HG02642 (cell line): ENCODE results near the gene SPSB4.
"Not testable (repeated sequence)": the region's sequence is repeated elsewhere in the genome, so short reads cannot be mapped to it uniquely, and the experiment has no call there.

ENCODE experiments used
- ATAC-seq: cut with Tn5 transposase; IDR thresholded peaks from one replicate; pipeline ENCODE4 v1.9.1; 2021; ENCODE audit warnings: mild to moderate bottlenecking; ENCODE audit not compliant: unreplicated experiment, poor library complexity

SPSB4 gene

DNA sequence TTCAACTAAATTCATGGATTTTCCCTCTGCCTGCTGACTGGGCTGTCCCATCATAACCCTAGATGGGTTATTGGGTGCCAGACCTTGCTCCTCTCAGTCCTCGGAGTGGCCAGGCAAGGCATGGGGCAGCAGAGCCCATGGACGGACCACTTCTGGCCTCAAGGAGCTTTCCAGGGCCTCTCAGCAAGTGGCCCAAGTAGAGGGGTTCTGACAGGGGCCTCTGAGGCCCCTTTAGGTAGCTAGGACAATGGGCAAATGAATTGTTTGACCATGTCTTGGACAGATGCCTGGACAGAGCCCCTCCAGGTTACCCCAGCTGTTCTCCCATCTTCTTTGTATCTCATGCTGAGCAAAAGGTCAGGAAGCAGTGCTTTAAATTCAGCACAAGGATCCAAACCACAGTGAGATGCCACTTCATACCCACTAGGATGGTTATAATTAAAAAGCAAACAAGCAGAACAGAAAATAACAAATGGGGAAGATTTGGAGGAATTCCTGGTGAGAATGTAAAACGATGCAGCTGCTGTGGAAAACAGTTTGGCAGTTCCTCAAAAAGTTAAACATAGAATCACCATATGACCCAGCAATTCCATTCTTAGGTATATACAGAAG lies 61.6 kb downstream of the SPSB4 start:
- ATAC-seq, result no peak

DNA sequence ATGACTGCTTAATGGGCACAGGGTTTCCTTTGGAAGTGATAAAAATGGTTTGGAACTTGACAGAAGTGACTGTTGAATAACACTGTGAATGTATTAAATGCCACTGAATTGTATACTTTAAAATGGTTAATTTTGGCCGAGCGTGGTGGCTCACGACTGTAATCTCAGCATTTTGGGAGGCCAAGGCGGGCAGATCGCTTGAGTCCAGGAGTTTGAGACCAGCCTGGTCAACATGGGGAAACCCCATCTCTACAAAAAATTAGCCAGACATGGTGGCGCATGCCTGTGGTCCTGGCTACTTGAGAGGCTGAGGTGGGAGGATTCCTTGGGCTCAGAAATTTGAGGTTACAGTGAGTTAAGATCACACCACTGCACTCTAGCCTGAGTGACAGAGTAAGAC lies 62.5 kb downstream of the SPSB4 start:
- not testable (repeated sequence) for ATAC-seq

DNA sequence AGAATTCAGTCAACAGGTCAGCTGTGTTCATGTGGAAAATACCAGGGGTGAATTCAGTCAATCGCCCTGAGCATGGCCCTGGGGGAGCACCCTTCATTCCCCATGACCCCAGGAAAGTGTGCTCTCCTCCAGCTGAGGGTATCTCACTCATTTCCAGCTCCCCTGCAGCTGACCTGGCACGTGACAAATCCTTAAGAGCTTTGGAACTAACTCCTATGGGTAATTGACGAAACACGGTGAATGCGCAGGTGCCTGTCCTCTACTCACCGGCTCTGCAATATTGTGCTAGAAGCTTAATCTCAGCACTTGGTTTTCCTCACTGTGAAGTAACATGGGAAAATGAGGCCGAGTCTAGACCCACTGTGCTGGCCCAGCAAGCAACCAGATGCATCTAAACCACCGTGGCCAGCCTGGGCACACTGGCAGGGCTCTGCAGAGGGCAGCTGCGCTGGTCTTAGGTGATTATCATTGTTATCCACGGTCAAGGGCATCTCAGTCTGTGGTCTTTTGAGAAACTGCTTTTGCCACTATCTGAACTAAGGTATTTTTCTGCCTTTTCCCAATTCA lies 63.1 kb downstream of the SPSB4 start:
- ATAC-seq, result no peak

DNA sequence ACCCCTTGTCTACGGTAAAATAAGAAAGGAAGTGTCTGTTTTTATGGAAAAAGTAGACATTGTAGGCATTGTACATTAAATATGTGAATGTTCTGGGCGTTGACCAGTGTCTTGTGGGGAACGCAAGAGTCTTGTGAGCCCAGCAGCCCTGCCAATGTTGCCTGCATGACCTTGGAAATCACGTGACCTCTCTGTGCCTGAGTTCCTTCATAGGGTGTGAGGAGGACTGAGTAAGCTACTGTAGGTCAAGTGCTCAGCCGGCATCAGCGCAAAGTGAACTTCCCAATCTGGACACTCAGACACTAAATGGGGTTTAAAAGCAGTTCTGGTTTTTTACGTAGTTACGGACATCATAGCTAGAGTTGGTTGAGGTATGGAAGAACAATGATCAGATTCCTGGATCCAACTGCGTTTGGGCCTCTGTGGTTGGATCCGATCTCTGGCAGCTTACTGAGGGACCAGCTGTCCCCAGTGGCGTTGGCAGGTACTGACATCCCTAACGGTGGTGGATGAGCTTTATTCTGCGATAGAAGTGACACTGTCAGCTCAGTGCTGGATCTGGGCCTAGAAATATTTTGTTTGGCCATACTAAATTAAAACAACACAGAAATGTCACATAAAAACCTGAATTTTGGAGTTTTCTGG lies 63.8 kb downstream of the SPSB4 start:
- no peak for ATAC-seq

DNA sequence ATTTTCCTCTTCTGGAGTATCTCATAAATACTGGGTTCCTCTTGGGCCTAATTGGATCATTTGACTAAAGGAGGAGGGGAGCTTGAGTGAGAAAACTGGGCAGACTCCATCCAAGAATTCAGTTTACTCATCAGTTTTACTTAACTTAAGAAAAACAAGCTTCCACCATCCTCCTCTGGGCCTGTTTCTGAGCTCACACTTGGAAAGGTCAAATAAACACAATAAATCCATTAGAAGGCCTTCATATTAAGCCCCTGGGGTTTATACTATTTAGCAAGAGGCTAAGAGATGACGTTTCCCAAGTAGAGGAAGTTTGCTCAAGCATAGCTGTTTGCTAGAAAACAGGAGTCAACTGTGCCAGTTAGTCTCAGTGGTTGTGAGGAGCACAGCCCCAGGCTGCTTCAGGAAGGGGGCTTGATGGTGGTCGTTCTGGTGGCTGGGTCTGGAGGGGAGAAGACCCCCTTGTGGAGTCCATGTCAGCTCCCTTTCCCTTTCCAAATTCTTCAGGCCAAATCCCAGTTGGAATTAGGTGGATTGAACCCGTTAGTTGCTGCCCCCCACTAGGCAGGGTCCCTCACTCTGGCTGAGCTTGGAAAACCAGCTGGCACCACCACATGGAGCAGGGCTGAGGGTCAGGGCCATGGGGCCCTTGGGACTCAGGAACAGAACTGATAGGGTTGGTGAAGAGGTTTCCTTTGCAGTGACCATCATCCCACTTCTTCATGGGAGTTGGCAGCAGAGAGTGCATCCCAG lies 64.8 kb downstream of the SPSB4 start:
- ATAC-seq, result no peak

DNA sequence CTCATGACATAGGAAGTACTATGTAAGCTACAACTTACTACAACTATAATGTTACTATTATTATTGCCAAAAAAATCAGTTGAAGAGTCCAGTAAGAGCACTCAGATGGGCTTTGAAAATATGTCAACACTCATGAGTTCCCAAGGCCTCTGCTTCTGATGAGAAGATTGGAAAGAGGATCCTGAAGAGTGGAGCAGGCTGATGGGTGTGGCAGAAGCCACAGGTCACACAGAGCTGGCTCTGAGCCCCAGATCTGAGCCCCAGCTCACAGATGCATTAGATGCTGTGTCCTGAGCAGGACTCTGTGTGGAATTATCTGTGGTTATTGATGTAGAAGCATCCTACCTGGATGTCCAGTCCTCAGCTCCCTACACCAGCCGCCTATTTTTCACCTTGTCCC lies 65.6 kb downstream of the SPSB4 start:
- no peak for ATAC-seq

DNA sequence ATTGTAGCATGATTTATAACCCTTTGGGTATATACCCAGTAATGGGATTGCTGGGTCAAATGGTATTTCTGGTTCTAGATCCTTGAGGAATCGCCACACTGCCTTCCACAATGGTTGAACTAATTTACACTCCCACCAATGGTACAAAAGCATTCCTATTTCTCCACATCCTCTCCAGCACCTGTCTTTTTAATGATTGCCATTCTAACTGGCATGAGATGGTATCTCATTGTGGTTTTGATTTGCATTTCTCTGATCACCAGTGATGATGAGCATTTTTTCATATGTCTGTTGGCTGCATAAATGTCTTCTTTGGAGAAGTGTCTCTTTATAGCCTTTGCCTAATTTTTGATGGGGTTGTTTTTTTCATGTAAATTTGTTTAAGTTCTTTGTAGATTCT lies 66.8 kb downstream of the SPSB4 start:
- ATAC-seq, result not testable (repeated sequence)

DNA sequence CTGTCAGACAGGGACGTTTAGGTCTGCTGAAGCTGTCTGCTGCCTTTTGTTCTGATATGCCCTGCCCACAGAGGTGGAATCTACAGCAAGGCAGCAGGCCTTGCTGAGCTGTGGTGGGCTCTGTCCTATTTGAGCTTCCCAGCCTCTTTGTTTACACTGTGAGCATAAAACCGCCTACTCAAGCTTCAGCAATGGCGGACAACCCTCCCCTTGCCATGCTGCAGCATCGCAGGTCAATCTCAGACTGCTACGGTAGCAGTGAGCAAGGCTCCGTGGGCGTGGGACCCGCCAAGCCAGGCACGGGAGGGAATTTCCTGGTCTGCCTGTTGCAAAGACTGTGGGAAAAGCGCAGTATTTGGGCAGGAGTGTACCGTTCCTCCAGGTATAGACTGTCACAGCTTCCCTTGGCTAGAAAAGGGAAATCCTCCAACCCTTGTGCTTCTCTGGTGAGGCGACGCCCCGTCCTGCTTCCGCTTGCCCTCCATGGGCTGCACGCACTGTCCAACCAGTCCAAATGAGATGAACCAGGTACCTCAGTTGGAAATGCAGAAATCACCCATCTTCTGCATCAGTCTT lies 71.4 kb downstream of the SPSB4 start:
- ATAC-seq, result no peak

DNA sequence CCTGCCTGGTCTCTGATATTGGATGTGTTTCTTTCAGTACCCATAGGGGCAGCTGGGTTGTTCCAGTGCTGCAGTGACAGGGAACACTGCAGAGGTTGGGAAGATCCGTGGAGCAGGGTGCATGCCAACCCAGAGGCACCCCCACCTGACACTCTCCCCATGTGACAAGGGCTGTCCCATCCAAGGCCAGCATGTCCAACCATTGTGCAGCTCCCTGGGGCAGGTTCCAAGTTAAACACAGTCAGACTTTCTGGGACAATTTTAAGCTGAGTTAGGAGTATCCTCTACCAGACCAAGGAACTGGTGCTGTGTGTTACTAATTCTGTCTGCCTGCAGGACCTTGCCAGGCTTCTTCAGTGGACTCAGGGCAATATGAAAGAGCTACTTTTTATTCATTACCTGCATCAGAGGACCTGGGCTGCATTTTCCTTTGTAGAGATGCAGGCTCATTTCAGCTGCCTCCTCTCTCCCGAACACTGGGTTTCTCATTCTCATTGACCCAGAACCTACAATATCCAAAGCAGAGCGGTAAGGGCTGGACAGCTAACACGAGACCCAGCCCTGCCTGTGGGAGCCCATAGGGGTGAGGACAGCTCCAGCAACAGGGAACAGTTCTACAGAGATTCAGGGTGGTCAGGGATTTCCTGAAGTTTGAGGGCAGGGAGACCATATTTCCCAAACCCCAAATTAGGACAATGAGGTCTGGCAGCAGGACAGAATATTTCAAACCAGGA lies 72.7 kb downstream of the SPSB4 start:
- no peak for ATAC-seq

DNA sequence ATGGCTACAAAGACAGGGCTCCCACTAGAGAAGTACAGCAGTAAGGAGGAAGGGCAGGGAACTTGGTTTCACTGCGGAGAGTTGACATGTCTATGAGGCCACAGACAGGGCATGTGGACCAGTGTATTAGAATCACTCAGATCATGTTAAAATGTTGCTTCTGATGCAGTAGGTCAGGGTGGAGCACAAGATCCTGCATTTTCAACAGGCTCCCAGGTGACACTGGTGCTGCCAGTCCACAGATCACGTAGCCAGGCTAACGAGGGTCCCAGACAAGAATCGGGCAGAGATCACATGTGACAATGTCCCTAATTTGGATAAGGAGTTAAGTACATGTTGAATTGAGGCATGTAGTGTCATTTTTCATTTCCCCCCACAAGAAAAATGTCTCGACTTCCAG lies 73.6 kb downstream of the SPSB4 start:
- ATAC-seq, result no peak

DNA sequence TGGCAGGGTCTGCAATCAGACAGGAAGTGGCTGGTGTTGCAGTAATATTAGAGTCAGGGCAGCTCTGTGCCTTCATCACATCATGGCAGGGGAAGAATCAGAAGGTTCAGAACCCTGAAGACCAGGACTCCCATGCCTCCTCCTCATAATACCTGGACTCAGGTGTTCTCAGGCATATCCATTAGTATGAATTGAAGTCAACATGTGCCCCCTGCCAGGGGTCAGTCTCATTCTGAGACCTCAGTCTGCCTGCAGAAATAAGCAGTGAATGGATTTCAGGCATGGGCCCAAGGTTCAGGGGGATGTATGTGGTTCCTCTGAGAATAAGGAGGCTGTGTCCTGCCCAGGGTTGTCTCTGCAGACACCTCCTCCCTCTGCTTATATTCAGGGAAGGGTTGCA lies 74.2 kb downstream of the SPSB4 start:
- ATAC-seq, result no peak

DNA sequence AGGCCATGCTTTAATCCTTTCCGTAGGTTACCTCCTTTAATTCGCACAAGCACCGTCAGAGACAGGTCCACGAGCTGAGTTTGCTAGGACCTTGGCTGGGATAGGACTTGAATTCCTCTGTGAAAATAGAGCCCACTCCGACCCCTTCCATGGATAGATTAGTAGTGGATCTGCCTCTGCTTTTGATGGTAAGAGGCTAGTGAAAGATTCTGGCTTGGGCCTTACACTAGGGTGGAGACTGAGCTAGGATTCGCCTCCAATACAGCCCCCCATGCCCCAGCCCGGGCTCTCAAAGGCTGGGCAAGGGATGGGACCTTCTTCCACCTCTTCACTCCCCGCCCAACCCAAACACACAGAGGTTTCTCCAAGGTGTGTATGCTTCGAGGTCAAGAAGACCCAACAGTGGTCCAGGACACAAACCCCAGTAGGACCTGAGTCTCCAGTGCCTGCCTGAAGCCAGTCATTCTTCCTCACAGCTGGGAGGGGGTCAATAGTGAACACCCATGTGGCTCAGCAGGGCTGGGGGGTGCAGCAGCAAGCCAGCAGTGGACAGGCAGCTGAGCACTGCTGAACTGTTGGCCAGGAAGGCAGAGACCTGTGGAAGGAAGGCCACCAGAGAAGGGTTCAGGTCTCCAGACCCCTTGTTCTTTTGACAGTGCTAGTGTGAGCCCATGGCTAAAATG lies 75.7 kb downstream of the SPSB4 start:
- no peak for ATAC-seq

DNA sequence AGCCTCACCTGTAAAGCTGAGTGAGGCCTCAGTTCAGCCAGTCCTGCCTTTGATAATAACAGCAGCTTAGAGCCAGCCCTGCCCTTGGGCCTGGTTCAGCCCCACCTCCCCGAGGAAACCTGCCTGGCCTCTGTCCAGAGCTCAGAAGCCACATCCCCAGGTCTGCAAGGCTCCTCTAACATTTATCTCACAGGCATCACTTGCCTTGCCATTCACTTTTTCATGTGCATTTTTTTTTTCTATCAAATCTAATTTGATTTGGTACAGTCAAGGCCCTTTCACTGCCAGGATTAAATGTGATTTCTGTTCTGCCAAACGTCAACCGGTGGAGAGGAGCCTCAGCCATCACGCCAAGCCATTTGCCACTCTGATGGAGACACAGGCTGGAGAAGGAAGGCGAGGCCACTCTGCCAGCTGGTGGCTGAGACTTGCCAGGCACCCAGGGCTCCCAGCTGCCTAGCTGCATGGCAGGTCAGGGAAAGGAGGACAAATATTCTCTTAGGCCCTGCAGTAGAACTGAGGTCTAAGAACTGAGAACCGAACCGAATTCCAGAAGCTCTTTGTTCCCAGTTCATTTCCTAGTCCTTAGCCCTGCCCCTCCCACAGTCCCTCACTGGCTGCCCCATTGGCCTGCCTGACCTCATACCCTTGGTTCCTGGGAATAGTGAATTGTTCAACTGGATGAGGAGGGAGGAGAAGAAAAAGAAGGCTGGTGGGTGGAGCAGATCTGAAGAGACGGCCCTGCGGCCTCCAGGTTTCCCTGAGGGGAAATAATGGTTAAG lies 76.4 kb downstream of the SPSB4 start:
- ATAC-seq, result no peak

DNA sequence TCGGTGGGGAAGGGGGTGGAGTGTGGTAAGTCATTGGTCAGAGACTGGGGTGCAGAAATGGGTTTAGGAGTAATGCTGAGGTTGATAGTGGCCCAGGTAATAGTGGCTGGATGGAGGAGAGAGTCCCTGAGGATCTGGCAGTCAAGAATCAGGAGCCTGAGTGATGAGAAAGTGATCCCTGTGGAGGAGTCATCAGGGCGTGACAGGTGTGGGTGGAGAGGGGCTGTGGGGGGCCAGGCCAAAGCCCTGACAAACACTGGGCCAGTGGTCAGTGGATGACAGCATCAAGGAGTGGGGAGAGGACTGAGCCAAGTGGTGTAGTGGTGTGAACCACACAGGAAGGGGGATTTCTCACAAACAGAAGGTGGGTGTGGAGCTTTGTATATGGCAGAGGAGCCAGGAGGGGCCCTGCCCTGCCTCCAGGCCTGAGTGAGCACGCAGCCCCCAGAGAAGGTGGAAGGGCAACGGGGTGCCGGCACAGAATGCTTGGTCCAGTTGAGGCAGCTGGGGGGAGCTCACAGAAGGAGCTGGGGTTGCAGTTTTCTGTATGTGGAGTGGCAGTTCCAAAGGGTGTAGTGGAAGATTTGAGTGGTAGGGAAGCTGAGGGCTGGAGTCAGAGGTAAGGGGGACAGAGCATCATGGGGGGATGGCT lies 77.1 kb downstream of the SPSB4 start:
- no peak for ATAC-seq

DNA sequence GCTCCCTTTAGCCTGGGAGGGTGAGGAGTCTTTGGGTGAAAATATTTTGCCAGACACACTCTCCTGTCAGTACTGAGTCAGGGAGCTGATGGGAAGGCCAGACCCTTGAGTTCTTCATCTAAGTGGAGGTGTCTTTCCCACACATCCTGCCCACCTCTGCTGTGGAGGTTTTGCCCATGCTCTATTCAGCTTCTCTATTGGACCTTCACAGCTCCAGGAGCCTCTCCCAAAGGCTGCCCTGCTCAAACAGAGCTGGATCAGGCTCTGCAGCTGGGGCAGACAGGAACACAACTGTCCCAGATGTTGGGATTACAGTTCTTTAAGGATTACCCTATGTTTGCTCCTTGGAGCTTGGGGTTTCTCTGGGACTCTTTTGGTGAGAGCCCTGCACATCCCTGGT lies 77.9 kb downstream of the SPSB4 start:
- no peak for ATAC-seq

DNA sequence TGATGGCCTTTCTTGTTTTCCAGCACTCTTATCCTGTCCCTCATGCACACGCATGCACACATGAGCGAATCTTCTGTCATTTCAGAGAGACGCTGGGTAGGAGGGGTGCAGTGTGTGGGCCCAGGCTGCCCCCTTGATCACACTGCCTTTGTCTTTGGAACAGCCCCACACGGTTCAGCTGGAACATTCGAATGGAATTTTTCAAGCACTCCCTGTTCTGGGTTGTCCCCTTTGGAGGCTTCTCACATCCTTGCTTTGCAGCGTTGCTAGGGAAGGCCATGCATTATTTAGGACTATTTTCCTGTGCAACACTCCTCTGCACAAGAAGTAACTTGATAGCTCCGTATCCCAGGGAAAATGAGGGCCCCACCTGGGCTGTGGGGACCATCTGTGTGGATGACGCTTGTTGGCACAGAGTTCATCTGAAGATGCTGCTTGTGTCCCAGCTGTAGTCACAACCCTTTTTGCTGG lies 78.4 kb downstream of the SPSB4 start:
- ATAC-seq, result no peak

DNA sequence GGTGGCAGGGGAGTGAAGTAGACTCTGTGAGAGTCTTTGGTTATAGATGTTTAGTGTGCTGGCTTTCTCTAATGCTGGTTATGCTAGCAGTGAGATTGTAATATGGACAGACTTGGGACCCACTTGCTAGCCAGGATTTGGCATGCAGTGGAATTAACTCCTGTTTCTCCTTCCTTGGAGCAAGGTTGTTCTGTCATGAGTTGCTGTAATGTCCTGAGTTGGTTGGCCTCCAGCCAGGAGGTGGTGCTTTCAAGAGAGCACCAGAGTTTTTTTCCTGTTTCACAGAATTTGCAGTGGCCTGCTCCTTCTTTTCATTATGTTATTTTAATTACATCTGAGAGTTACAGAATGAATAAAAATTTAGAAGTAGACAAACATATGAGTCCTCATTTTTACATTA lies 92.4 kb downstream of the SPSB4 start:
- ATAC-seq, result no peak

DNA sequence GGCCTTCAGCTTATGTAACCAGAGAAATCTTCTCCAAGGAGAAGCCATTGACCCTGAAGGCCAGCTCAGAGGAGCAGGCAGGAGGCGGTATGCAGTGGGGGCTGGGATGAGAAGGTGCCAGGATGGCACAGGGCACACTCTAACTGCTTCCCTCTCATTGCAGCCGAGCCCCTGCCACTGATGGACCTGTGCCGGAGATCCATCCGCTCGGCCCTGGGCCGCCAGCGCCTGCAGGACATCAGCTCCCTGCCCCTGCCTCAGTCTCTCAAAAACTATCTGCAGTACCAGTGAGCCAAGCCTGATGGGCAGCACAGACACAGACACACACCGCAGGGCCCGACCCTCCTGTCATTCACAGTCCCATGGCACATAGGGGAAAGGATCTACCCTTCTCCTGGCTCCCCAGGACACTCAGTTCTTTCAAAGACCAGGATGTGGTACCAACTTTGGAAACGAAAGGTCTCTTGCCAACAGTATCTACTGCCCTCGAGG lies 95.9 kb downstream of the SPSB4 start:
- ATAC-seq, result no peak
